ENCODE measurements around the gene MAP4K5.
"Not testable (repeated sequence)": the region's sequence is repeated elsewhere in the genome, so short reads cannot be mapped to it uniquely, and the experiment has no call there.

Gene MAP4K5

DNA sequence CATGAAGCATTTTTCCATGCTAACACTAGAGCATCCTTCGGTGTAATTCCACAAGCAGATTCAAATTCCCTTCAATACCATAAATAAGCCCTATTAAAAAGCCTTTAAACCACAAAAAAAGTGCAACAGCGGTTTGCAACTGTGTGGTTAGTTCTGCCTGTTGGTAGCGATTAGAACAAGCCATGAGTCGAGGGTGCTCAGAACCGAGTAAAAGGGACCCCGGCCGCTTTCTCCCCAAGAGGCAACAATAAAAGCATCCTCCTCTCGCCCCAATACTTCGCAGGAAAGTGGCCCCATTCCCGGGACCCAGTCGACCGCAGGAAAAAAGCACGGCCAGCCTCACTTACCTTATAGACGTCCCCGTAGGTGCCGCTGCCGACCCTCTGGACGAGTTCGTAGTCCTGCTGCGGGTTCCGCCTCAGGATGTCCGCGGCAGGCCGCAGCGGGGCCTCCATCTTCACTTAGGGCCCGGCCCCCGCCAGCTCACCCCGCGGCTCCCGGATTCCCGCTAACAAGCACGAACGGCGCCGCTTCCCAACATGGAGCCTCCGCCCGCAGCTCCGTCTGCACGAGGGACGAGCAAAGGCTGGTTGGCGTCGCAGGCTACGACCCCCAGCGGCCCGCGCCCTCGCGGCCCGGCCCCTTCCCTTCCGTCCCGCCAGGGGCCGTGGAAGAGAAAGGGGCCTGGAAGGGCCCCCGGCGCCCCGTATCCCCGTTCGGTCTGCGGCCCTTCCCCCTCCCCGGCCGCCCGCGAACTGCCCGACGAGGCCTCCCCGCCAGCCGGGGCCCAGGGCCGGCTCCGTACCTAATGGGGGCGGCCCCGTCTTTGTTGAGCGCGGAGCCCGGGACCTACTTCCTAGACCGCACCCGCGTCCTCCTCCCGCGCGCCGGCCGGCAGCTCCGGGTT lies 521 bp downstream of the MAP4K5 start:
- DNase-seq, result peak; percentile 73

DNA sequence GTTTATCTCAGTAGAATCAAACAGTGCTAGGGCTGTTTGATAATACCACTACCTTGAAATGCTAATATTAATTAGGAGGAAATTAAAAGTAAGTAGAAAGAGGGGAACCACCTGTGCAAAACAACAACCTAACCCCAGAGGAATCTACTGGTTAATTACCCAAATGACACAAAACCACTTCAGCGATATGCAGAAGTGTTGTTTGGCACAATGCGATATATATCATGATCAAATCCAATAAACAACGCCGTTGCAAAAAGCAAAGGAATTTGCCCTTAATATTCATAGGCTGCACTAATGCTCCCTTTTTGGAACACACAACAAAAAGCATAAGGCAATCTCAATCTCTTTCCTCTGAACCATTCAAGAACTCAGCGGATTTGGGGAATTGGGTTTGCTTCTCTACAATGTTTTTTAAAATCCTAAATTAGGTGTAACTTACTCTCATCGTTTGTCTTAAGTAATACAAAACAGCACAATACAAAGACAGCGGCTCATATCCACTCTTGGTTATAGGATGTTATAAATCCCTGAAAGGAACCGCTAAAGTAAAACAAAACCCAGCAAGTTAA lies 1.5 kb downstream of the MAP4K5 start:
- DNase-seq, result peak; percentile 30

DNA sequence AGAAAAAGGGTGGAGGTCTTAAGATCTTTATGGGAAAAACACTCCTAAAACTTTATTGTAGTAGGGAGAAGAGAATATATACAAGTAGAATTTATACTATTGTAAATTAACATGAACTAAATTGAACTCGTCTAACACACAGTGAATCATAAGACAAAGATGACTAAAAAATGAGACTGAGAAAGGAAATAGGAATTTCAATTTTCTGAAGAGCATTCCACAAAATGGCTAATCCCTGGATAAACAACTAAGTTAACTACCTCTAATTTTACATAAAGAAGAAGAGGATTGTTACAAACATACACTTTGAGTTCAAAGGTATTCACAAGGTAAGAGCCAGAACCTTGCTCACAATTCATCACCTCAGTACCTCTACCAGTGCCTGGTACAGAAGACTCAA lies 2.0 kb downstream of the MAP4K5 start:
- DNase-seq, result no peak

DNA sequence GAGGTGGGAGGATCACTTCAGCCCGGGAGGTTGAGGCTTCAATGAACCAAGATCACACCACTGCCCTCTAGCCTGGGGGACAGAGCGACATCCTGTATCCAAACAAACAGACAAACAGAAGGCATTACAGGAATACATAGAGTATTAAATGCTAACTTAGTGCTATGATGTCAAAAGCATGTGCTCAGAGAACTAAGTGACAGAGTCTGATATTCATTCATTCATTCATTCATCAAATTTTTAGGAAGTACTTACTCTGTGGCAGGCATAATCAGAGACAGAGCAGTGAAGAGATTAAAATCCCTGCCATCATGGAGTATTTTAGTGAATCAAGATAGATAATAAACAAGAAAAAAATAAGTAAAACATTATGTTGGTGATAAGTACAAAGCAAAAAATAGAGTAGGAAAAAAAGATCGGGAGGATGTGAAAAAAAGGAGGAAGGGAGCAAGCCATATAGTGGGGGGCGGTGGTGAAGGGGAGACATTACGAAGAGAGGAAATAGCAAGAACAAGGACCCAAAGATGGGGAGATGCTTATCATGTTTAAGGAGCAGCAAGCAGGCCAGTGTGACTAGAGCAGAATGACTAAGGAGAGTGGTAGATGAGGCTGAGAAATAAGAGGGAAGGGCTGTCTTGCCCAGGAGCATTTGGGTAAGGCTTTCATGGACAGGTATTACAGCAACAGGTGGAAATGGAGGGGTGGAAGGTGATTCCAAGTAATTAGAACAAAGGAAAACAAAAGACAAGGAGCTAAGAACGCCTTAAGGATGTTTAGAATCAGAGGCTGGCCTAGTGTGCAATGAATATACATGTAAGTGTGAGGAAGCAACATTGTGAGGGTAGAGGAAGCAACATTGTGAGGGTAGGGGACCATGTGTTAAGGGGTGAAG lies 2.8 kb downstream of the MAP4K5 start:
- no peak for DNase-seq

DNA sequence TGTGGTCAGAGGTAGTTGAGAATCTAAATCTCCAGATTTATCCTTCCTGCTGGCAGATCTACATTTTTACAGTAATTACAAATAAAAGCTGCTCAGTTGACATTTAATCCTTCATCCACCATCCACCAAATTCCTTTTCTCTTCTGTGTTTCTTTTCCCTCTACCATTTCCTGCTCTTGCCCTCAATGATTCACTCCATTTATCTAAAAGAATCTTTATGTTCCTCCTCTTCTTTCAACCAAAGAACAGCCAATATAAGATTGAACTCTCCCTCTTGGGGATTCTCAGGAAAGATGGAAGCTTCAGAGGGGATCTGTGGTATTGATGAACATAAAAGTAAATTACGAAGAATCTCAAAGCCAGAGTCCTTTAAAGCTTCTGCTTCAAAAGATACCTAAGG lies 4.4 kb downstream of the MAP4K5 start:
- DNase-seq, result no peak

DNA sequence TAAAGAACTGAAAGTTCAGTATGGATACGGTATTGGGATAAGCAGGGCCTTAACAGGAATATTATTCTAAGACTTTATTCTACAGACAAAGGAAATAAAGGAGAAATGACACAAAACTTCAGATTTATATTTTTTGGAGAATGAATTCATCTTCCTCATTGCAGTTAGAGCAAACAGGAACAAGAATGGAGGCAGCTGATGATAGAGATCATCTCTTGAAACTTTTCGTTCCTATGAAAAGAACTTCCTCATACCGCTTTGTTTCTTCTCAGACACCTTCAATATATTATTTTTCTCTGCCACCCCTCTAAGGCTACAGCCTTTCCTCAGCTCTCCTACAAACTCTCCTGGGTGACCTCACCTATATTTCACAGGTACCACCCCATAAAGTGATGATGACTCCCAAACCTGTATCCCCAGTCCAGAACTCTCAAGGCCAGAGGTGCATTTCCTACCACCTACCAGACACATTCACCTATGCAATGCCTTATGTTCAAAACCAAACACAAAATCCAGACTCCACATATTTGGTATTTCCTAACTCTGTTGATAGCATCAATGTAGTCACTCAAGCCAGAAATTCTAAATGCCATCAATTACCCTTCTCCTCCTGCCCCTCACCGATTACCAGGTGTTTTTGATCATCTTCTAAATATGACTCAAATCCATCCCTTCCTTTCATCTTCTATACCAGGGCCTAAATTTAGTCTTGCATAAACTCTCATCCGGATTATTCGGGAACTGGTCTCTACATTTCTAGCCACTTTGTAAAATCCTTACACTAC lies 7.4 kb downstream of the MAP4K5 start:
- DNase-seq, result no peak

DNA sequence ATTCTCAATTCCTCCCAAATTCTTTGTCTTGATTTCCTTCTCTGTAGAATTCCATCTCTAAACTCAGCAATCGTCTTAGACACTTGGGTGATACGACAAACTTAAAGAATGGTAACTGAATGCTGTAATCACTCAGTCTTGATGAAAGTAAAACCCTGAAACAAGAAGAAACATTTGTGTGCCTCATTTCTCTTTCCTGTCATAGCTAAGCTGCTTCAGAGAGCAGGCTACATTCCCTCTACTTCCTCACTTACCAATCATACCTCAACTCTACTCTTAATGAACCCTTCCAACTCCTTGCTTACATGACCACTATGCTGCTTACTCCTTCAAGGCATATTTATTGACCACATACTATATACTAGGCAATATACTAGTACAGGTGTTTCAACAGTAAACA lies 8.3 kb downstream of the MAP4K5 start:
- no peak for DNase-seq

DNA sequence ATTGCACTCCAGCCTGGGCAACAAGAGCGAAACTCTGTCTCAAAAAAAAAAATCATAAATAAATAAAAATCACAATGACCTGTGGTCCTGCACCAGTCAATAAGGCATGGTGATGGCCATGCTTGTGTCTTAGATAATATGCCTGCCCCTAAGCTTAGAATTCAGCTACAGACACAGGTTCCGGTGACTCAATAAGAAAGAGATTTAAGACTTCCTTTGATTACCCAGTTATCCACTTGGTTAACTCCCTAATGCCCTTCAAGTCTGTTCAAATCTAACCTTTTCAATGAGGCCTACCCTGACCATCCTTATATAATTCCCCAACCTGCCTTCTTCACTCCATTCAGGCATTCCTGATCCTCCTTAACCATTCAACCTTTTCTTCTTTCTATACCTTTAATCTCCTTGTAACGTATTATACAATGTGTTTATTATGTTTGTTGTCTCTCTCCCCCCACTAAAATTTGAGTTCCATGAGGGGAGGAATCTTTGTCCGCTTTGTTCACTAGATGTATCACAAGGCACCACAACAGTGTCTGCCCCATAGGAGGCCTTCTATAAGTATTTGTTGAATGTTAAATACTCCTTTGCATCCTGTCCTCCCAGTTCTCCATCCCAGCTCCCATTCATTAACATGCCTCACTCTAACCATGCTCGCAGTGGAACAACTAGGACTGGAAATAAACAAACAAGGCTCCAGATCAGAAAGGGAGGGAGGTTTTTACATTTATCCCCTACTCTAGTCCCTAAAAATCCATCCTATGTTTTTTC lies 8.9 kb downstream of the MAP4K5 start:
- no peak for DNase-seq

DNA sequence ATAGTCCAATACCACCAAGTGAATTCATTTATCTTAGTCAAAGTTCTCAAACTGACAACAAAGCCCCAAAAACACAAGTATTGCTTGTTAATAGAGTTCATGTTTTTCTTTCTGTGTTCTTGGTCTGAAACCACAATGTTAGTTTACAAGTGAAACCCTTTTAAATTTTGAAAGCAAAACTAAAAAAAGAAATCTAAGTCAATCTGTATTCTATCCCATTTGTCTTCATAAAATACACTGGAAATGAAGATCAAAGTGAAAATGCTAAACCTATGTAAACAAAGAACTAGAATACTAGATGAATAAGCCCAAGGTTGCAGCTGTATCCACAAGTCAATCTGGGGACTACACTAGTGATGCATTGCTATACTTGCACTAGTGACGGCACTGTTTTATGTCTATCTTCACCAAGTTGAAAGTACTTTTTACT lies 10.4 kb downstream of the MAP4K5 start:
- no peak for DNase-seq

DNA sequence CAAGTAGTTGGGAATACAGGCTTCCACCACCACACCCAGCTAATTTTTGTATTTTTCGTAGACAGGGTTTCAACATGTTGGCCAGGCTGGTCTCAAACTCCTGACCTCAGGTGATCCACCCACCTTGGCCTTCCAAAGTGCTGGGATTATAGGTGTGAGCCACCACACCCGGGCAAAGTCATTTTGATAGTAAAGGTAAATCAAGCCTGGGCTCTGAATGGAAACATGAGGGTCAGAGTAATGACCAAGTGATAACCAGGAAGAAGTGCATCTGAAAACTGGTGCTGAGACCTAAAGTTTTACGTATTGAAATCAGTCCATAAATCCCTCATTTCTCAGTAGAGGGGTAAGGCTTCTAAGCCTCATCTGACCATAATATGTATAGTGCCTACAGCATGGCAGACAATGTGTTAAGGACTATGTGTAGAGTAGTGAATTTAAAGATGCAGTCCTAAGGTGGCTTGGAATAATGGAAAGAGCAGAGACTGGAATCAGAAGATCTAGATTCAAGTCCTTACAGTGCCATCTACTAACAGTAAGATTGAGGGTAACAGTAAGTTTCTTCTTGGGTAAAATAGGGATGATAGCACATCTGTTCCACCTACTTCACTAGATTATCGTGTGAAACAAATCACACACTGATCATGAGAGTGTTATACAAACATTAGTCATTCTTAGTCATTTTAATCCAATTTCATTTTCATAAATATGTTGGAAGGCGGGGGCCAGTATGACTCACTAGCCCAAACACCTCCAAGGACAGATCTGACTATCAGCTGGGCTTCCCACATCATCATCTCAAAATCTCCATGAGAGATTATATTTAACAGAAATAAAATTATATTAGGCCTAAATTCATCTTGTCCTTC lies 11.2 kb downstream of the MAP4K5 start:
- no peak for DNase-seq

DNA sequence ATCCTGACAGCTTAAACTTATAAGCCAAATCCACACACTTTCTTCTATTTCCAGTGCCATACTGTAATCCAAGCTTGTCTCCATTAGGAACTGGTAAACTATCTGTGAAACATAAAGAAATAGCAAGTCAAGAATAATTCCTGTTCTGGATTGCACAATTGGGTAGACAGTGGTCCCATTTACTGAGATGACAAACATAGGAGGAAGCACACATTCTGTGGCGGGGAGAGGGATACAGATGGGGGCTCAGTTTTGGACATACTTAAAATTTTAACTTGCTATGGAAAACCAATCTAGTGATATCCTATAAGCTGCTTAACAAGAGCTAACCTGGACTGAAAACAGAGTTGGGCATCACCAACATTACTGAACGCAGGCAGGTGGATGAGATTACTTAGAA lies 16.3 kb downstream of the MAP4K5 start:
- DNase-seq, result no peak

DNA sequence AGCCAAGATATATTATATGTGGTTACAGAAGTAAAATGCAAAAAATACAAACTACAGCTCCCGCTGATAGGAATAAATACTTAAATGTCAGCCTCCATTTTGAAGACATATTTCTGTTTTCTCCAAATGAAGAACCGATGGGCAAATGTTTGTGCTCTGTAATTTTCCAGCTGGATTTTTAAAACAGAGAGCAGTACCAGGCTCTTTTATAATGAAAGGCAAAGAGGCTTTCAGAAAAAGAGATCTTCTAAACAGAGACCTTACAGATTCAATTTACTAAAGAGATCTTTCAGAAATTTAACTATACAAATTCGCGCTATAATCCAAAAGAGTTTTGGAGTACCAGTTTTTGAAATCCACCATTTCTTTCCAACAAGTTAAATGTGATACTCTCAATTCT lies 19.9 kb downstream of the MAP4K5 start:
- no peak for DNase-seq

DNA sequence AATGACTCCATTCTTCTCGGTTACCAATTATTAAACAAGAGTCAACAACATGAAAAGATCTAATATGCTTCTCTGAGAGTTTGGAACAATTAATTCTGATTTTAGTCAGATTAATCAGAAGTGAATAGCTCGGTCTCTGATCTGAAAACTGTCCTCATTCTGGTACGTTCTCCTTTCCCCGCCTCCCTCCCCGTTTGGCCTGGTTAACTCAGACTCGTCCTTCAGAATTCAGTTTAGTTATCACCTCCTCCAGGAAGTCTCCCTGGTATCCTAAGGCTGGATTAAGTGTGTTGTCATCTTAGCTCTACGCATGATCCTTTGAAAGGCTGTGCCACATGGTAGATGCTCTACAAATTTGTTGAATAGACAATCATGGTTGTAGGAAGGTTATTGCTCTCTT lies 22.2 kb downstream of the MAP4K5 start:
- DNase-seq, result no peak

DNA sequence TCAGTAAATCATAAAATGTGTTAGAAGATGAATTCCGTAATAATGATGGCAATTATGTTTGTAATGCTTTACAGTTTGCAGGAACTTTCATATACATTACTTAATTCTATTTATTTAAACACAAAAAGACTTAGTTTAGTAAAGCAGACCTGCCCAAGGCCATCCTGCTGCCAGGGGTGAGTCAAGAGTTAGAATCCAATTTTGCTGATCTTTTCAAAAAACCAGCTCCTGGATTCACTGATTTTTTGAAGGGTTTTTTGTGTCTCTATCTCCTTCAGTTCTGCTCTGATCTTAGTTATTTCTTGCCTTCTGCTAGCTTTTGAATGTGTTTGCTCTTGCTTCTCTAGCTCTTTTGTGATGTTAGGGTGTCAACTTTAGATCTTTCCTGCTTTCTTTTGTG lies 25.3 kb downstream of the MAP4K5 start:
- DNase-seq, result not testable (repeated sequence)

DNA sequence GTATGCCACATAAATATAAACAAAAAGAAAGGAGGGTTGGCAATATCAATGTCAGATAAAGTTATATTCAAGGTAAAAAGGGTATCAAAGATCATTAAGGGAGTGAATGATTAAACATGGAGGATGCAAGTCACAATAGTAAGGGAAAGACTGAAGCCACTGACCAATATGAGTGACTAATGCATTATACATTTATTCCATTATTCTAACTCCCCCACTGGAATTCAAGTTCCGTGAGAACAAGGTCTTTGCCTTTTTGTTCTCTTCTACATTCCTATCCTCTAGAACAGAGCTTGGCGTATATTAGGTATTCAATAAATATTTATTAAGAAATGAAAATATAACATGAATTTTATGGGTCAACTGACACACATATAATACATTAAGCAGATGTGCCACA lies 30.7 kb downstream of the MAP4K5 start:
- no peak for DNase-seq

DNA sequence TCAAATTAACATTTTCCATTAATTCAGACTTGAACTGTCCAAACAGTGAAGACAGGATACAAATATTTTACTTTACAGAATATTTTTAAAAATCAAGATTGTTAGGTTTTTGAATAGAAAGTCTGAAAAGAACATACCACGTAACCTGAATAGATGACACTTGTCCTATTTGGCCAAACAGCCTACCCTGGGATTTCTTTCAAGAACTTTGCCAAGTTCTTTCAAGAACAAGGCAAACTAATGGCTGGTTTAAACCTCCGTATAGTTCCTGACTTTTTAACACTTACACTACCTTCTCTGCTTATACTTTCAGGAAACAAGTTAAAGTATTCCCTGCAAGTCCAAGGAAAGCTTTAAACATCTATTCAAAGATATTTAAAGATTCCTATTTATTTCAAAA lies 35.0 kb downstream of the MAP4K5 start:
- no peak for DNase-seq

DNA sequence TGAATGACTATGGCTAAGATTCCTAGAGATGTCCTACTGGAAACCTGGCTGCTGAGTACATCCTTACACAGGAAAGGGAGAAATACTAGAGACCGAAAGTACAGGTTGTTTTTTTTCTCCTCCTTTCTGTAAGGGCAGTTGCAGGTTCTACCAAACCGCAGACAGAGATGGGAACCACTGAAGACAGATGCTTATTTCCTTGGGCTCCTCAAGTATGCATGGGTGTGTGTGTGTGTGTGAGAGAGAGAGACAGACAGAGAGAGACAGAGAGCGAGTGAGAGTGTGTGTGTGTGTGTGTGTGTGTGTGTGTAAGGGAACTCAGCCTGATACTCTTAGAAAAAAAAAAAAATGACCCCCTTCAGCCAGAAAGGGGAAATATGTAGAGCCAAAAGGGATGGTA lies 42.5 kb downstream of the MAP4K5 start:
- DNase-seq, result no peak

DNA sequence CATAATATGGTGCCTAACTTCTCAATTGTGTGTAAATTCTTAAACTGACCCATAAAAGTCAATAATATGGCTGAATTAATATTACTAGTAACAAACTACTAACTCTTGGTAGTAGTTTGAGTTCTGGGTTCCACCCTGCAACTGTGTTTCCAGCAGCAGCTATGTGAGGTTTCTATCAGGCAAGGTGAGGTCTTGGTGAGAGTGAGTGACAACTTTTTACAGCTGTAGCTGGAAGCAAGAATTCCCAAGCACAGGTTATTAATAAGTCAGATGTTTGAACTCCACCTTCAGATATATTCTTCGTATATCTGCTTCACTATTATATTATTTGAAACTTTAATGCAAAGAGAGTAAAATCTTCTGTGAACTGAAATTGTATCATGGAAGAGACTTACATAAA lies 43.8 kb downstream of the MAP4K5 start:
- no peak for DNase-seq

DNA sequence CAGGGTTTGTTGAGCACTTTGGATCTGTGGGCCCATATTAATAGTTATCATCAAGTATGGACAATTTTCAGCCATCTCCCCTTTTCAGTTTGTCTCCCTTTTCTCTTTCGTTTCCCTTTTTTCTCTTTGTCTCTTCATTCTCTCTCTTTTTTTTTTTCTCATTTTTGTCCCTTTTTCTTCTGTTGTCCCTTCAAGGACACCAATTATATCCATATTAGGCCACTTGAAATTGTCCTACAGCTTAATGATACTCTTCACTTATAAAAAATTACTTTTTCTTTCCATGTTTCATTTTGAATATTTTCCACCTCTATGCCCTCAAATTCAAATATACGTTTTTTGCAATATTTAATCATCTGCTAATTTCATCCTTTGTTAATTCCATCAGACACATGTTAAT lies 53.3 kb downstream of the MAP4K5 start:
- DNase-seq, result no peak

DNA sequence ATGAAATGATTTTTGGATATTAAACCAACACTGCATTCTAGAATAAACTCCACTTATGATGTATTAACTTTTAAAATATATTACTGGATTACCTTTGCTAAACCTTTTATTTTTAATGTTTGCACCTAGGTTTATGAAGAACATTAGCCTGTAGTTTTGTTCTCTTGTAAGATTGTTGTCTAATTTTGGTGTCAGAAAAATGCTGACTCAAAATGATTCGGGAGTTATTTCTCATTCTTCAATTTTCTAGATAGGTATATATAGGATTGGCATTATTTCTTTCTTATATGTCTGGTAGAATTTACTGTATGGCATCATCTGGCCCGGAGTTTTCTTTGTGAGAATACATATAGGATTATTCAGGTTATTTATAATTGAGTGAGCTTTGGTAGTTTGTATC lies 54.6 kb downstream of the MAP4K5 start:
- no peak for DNase-seq

DNA sequence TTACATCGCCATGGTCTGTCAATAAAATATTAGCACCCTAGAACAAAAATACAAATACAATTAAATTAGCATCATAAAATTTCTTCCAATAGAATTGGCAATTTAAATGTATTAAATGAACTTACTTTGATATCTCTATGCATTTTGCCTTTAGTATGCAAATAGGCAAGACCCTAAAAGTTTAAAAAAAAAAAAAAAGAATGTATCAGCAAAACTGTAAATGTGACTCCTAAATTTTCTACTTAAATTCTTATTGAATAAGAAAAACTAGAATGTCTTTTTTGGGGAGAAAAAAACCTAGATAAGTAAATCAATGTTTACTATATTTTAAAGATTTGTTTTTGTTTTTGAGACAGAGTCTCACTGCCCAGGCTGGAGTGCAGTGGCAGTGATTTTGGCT lies 56.2 kb downstream of the MAP4K5 start:
- no peak for DNase-seq

Measured in NCI-H2171 treated with DMSO at 0.1 percent for 48 hours (cell line).